HG02763 (cell line): ENCODE data around the gene PDE2A.
"Not testable (repeated sequence)": the region's sequence is repeated elsewhere in the genome, so short reads cannot be mapped to it uniquely, and the experiment has no call there.

Experiments used
- ATAC-seq: cut with Tn5 transposase; IDR thresholded peaks from one replicate; pipeline ENCODE4 v1.9.1; 2021; ENCODE audit warnings: mild to moderate bottlenecking, moderate library complexity; ENCODE audit not compliant: unreplicated experiment

PDE2A gene

GRCh38 chr11:72579816-72580641 is 94.2 kb downstream of the PDE2A start:
- ATAC-seq, result no peak

- ATAC-seq, result no peak
These were observed 95.0 kb downstream of the PDE2A start for GRCh38 chr11:72578991-72579815.

- no peak for ATAC-seq
These were observed 95.7 kb downstream of the PDE2A start for GRCh38 chr11:72578566-72578965.

- ATAC-seq, result no peak
These were observed 96.2 kb downstream of the PDE2A start for GRCh38 chr11:72578051-72578450.

- no peak for ATAC-seq
These were observed 96.9 kb downstream of the PDE2A start for GRCh38 chr11:72577271-72577721.

- no peak for ATAC-seq
These were observed 97.6 kb downstream of the PDE2A start for GRCh38 chr11:72576661-72577060.

- ATAC-seq, result no peak
These were observed 98.0 kb downstream of the PDE2A start for GRCh38 chr11:72576243-72576595.

- ATAC-seq, result no peak
These were observed 98.5 kb downstream of the PDE2A start for GRCh38 chr11:72575533-72576242.

GRCh38 chr11:72574548-72575460 is 99.4 kb downstream of the PDE2A start:
- ATAC-seq, result no peak

GRCh38 chr11:72573855-72574445 is 100.3 kb downstream of the PDE2A start:
- no peak for ATAC-seq

- no peak for ATAC-seq
These were observed 101.0 kb downstream of the PDE2A start for GRCh38 chr11:72573072-72573854.

GRCh38 chr11:72572540-72572939 is 101.7 kb downstream of the PDE2A start:
- ATAC-seq, result not testable (repeated sequence)

GRCh38 chr11:72570893-72571661 is 103.1 kb downstream of the PDE2A start:
- ATAC-seq, result no peak

- no peak for ATAC-seq
These were observed 104.0 kb downstream of the PDE2A start for GRCh38 chr11:72569966-72570892.

- no peak for ATAC-seq
These were observed 105.4 kb downstream of the PDE2A start for GRCh38 chr11:72568861-72569260.

- no peak for ATAC-seq
These were observed 111.8 kb downstream of the PDE2A start for GRCh38 chr11:72562431-72562830.

- no peak for ATAC-seq
These were observed 112.4 kb downstream of the PDE2A start for GRCh38 chr11:72561856-72562255.
